ENCODE measurements around the gene RXRA.
A peak's percentile ranks its signal among the peaks of the same experiment; 100 is the strongest.
"Not testable (repeated sequence)": the region's sequence is repeated elsewhere in the genome, so short reads cannot be mapped to it uniquely, and the experiment has no call there.

Gene RXRA

DNA sequence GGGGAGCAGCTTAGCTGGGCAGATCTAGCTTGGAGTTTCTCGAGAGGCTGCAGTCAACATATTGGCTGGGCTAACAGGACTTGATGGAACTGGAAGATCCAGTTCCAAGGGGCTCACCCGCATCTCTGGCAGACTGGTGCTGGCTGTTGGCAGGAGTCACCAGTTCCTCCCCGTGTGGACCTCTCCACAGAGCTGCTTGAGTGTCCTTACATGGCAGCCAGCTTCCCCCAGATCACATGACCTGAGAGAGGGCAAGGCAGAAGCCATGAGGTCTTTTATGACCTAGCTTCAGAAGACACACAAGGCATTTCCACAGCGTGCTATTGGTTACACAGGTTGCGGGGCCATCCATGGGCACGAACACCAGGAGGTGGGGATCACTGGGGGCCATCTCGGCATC, 26.4 kb upstream of the RXRA start:
- no peak overlapping the region for H3K9ac ChIP-seq
- H3K27ac ChIP-seq, result no peak overlapping the region
- H3K4me1 ChIP-seq, result peaks cover 52% of the 10 kb centered on the region
- H3K9me3 ChIP-seq, result peaks cover 10% of the 10 kb centered on the region
- no peak overlapping the region for H3K4me3 ChIP-seq
- no peaks in the 10 kb centered on the region for H3K36me3 ChIP-seq
- H4K20me1 ChIP-seq, result no peaks in the 10 kb centered on the region
- no peak overlapping the region for H3K4me2 ChIP-seq
- TF ChIP-seq Cebpa-rat (IDR thresholded peaks at IDR 0.05), result no peak
- no peaks in the 10 kb centered on the region for H3K27me3 ChIP-seq

DNA sequence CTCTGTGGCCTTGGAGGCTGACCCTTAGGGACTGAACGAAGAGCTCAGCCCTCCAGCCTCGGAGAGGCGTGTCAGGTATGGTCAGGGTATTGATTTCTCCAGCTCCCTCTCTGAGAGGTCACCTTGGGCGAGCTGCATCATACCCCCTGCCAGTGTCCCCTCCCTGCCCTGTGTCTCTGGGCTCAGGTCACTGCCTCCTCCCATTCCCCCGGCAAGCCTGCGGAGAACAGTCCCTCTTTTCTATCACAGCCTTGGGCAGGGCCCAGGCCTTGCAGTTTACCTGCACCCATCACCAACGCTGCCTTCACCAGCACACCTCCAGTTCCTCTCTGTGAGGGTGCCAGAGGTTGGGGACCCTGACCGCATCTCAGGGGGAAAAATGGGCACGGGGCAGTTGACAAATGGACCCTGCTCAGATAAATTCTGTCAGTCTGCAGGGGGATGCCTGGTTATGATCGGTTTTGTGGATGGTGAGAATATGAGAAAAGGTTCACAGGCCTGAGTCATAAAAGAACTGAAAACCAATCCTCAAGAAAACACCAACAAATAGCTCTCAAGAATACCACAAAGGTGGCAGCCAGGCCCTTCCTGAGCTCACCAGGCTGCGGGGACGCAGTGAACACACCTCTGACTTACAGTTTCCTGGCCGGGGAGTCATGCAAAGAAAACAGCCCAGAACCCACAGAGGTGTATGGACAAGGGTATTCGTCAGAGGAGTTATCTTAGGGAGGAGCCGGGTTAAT, 24.7 kb upstream of the RXRA start:
- Histone ChIP-seq H3K27me3 (no peaks in the 10 kb centered on the region), H3K27ac (peak overlapping the region; percentile 22; the same call in 1 of the 2 replicates), H3K4me1 (peaks cover 43% of the 10 kb centered on the region), H4K20me1 (no peaks in the 10 kb centered on the region), H3K4me3 (no peak overlapping the region), H3K9me3 (peaks cover 10% of the 10 kb centered on the region), H3K4me2 (peak overlapping the region; percentile 32), H3K36me3 (no peaks in the 10 kb centered on the region), H3K9ac (no peak overlapping the region)
- TF ChIP-seq Cebpa-rat (IDR thresholded peaks at IDR 0.05), result no peak

DNA sequence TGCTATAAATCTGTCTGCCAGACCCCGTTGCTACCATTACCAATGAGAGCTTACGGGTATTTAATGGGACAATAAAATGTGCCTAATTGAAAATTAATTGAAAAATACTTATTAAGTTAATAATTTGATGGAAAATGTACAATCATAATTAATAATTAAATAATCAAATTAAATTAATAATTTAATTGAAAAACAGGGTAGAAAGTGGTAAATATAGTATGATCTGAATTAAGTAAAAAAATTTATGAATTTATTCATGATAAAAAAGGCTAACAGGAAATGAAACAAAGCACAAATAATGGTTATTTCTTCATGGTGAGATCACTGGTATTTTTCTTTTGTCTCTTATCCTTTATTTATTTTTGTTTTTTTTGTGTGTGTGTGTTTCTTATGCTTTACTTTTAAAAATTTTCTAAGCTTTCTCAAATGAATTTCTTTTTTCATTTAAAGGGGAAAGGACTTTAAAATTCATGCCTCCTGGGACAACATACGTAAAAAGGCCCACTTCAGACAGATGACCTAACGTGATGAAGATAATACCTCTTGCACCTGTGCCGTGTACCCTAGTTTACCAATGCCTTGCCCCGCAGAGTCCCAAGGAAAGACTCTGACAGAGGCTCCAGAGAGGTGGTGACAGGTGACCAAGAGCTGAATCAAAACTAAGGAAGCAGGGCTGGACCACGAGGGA, 24.0 kb upstream of the RXRA start:
- Histone ChIP-seq H3K4me1 (peaks cover 48% of the 10 kb centered on the region), H3K27me3 (no peaks in the 10 kb centered on the region), H4K20me1 (no peaks in the 10 kb centered on the region), H3K4me3 (no peak overlapping the region), H3K9me3 (peaks cover 10% of the 10 kb centered on the region), H3K9ac (no peak overlapping the region), H3K36me3 (no peaks in the 10 kb centered on the region), H3K4me2 (peak overlapping the region; percentile 50), H3K27ac (no peak overlapping the region; the same call in 1 of the 2 replicates)
- no peak for TF ChIP-seq Cebpa-rat (IDR thresholded peaks at IDR 0.05)

DNA sequence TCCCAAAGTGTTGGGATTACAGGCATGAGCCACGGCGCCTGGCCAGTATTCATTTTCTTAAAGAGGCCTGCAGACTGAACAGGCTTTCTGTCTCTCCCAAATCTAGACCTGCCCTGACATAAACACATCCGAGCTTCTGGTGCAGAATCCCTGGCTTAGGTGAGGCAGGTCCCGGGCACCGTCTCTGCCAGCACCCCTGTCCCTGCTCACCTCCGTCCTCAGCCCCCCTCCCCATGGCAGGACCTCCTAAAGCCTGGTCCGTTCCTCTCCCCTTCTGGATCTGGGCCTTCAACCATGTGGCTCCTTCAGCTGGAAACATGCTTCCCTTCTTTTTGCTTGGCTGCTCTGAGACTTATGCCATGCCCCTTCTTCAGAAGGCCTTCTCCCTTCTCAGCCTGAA, 22.7 kb upstream of the RXRA start:
- Histone ChIP-seq H4K20me1 (no peaks in the 10 kb centered on the region), H3K27me3 (no peaks in the 10 kb centered on the region), H3K4me1 (peaks cover 60% of the 10 kb centered on the region), H3K4me2 (peak overlapping the region; percentile 50; the same call in 1 of the 2 replicates), H3K27ac (peak overlapping the region; percentile 27; the same call in 1 of the 2 replicates), H3K36me3 (no peaks in the 10 kb centered on the region), H3K4me3 (no peak overlapping the region), H3K9me3 (peaks cover 10% of the 10 kb centered on the region), H3K9ac (no peak overlapping the region)
- TF ChIP-seq Cebpa-rat (IDR thresholded peaks at IDR 0.05), result no peak

DNA sequence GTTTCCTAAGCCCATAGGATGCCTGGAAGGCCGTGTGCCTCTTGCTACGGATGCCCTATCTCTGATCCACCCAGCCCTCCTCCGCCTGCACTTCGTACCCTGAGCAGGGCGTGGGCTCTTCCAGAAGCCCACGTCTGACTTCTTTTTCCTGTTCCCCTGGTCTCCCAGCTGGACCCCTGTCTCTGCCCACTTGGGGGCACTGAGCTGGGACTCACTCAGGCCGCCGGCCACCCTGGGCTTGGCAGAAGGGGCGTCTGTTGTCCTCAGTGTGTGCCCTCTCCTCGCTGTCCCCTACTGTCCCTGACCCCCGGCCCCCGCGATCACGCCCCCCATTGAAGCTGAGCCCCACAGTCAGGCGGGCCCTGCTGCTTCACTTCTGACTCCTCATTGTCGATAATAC, 22.0 kb upstream of the RXRA start:
- H3K27me3 ChIP-seq, result no peaks in the 10 kb centered on the region
- peak overlapping the region; percentile 27; the same call in 1 of the 2 replicates for H3K27ac ChIP-seq
- peaks cover 60% of the 10 kb centered on the region for H3K4me1 ChIP-seq
- H3K4me2 ChIP-seq, result 0 out of 2 replicates have a peak overlapping the region, but pooled peaks have one; percentile 50
- no peak overlapping the region for H3K4me3 ChIP-seq
- peaks cover 10% of the 10 kb centered on the region for H3K9me3 ChIP-seq
- H4K20me1 ChIP-seq, result no peaks in the 10 kb centered on the region
- H3K36me3 ChIP-seq, result no peaks in the 10 kb centered on the region
- no peak overlapping the region for H3K9ac ChIP-seq
- no peak for TF ChIP-seq Cebpa-rat (IDR thresholded peaks at IDR 0.05)

DNA sequence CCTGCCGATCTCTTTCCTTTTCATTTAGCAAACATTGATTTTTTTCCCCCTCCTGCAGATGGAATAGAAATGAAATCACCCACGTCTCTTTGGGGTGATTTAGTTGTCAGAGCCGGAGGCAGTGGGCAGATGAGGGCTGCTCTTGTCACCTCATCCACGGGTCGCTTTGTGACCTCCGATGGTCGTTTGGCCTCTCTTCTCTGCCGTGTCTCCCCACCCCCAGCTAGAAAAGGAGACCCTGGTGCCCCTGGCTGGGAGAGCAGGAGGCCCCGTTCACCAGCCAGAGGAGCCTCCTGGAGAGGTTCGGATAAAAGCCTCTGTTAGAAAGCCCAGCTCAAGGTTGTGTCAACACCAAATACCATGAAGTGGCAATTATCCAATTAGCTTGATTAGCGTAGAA, 21.6 kb upstream of the RXRA start:
- no peak for TF ChIP-seq Cebpa-rat (IDR thresholded peaks at IDR 0.05)
- H3K27me3 ChIP-seq, result no peaks in the 10 kb centered on the region
- no peak overlapping the region for H3K9ac ChIP-seq
- peaks cover 60% of the 10 kb centered on the region for H3K4me1 ChIP-seq
- no peaks in the 10 kb centered on the region for H4K20me1 ChIP-seq
- no peak overlapping the region for H3K4me2 ChIP-seq
- peak overlapping the region; percentile 10; the same call in 1 of the 2 replicates for H3K27ac ChIP-seq
- H3K4me3 ChIP-seq, result no peak overlapping the region
- peaks cover 10% of the 10 kb centered on the region for H3K9me3 ChIP-seq
- no peaks in the 10 kb centered on the region for H3K36me3 ChIP-seq

DNA sequence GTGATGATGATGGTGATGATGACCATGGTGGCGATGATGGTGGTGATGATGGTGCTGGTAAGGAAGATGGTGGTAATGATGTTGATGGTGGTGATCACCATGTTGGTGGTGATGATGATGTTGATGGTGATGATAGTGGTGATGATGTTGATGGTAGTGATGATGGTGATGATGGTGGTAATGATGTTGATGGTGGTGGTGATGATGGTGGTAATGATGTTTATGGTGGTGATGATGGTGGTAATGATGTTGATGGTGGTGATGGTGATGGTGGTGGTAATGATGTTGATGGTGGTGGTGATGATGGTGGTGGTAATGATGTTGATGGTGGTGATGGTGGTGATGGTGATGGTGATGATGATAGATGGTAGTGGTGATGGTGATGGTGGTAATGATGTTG, 20.7 kb upstream of the RXRA start:
- H3K9ac ChIP-seq, result no peak overlapping the region
- H3K4me2 ChIP-seq, result no peak overlapping the region
- H3K27me3 ChIP-seq, result no peaks in the 10 kb centered on the region
- H3K9me3 ChIP-seq, result peaks cover 10% of the 10 kb centered on the region
- H3K4me3 ChIP-seq, result no peak overlapping the region
- H3K4me1 ChIP-seq, result peaks cover 60% of the 10 kb centered on the region
- no peaks in the 10 kb centered on the region for H3K36me3 ChIP-seq
- TF ChIP-seq Cebpa-rat (IDR thresholded peaks at IDR 0.05), result no peak
- no peak overlapping the region for H3K27ac ChIP-seq
- no peaks in the 10 kb centered on the region for H4K20me1 ChIP-seq

DNA sequence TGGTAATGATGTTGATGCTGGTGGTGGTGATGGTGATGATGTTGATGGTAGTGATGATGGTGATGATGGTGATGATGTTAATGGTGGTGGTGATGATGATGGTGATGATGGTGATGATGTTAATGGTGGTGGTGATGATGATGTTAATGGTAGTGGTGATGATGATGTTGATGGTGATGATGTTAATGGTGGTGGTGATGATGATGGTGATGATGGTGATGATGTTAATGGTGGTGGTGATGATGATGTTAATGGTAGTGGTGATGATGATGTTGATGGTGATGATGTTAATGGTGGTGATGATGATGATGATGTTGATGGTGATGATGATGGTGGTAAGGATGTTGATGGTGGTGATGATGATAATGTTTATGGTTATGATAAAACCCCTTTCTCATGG, 20.2 kb upstream of the RXRA start:
- Histone ChIP-seq H3K4me1 (peaks cover 60% of the 10 kb centered on the region), H3K4me2 (peak overlapping the region; percentile 65), H3K9me3 (peaks cover 13% of the 10 kb centered on the region)
- H3K4me3 ChIP-seq, H4K20me1 ChIP-seq, H3K9ac ChIP-seq, H3K27me3 ChIP-seq, H3K36me3 ChIP-seq, H3K27ac ChIP-seq: not testable (repeated sequence)

DNA sequence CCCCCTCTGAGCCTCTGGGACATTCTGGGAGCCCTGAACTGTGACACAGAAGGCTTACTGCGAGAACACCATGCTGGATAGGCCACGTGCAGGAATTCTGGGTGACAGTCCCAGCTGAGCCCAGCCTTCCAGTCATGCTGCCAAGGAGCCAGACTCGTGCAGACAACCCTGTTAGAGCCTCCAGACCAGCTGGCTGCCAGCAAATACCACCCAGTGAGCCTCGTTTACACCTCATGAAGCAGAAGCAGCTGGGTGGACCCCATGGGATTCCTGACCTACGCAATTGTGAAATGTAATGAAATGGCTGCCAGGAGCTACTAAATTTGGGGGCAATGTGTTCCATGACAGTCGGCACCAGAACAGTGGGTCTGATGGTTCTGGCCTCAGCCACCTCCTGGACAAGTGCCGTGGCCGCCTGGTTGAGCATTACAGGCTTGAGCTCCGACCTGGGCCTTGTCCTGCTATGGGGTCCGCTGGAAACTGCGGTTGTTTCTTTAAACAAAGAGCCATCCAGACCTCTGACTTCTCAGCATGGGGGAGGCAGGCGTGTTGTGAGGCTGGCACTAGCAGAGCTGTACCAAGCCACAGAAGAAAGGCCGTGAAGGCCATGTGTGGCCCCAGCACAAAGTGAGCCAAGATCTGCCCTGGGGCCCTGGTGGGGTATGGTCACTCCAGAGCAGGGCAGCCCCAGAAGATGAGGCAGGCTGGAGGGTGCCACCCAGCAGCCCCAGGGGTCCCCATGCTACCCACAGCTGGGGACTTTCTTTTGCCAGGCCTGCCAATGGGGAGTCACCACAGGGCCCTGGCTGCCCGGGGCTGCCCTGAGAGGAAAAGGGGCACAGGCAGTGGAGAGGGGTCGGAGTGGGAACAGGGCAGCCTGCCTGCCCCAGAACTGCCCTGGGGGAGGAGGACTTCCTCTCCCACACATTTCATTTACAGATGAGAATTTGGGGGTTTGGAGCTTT, 19.3 kb upstream of the RXRA start:
- no peak overlapping the region; the same call in 1 of the 2 replicates for H3K9ac ChIP-seq
- peaks cover 51% of the 10 kb centered on the region for H3K4me1 ChIP-seq
- TF ChIP-seq Cebpa-rat (IDR thresholded peaks at IDR 0.05), result peak; percentile 72
- no peaks in the 10 kb centered on the region for H3K27me3 ChIP-seq
- H4K20me1 ChIP-seq, result no peaks in the 10 kb centered on the region
- no peak overlapping the region for H3K4me3 ChIP-seq
- H3K36me3 ChIP-seq, result no peaks in the 10 kb centered on the region
- H3K4me2 ChIP-seq, result peak overlapping the region; percentile 65
- peaks cover 17% of the 10 kb centered on the region for H3K9me3 ChIP-seq
- peak overlapping the region; percentile 76 for H3K27ac ChIP-seq

Measured in BLaER1 (cell line).